K562 treated with DMSO at 1 percent for 4 hours (cell line): Measurements from ENCODE around the gene UQCRH. TPM values are rescaled to one million over a fixed set of nuclear protein-coding genes. Genes with fewer than 3 reads are reported as not detected.

Source experiments
- total RNA-seq: library from RNA; unstranded; fragments of 300-600 nt; gene quantifications from 2 replicates; pipeline ENCODE4 v1.2.3, GENCODE V29; 2022; ENCODE audit not compliant: insufficient read depth

Gene UQCRH
- total RNA-seq, result 1,523 and 1,561 TPM in 2 replicates

DNA sequence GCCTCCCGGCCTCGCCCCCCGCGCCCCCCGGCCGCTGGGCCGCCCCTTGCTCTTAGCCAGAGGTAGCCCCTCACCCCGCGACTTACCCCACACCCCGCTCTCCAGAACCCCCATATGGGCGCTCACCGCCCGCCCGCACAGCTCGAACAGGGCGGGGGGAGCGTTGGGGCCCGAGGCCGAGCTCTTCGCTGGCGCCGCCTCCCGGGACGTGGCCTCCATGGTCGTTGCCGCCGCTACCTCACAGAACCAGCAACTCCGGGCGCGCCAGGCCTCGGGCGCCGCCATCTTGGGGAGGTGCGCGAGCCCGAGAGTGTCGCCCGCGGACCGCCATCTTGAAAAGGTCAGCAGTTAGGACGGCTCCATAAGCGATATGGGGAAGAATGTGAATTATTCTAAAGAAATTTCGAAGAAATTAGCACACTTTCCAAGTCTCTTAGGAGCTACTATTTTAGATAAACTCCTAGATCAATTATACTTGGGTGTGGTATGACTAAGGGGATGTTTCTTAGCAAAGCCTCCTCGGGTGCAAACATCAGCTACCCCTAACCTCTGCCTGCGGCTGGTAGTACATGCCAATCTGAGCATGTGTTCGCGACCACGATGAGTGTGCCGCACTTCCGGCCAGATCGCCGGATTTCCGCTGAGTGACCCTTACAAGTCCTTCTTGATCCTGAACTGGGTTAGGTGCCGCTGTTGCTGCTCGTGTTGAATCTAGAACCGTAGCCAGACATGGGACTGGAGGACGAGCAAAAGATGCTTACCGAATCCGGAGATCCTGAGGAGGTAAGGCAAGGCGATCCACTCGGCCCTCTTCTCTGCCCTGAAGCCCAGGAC, at the start of gene UQCRH, which contains the start of gene LRRC41:
TSS of gene UQCRH (plus strand) at position 661 of the 834 bp plus-strand sequence. CDS start at position 730, 69 bp downstream.
TSS of gene LRRC41 (minus strand) at position 579 of the 834 bp plus-strand sequence. CDS start at position 285, 294 bp downstream.

GRCh38 chr1:46340404-46341221, 37.1 kb downstream of the UQCRH start, which contains the start of gene NSUN4:
NSUN4 (plus strand) TSS chr1:46340807; CDS start chr1:46340827, 20 bp downstream.

Other genes with a start within 250 kb of the UQCRH start
- 5.2 and 7.7 TPM in 2 replicates for gene PIK3R3, start 171.1 kb upstream of the UQCRH start, total RNA-seq
- not detected in 2 replicates for gene TSPAN1, start 128.6 kb upstream of the UQCRH start, total RNA-seq
- gene P3R3URF, start 127.2 kb upstream of the UQCRH start, total RNA-seq, result not detected in 2 replicates
- 30.6 and 35.1 TPM in 2 replicates for gene POMGNT1, start 105.3 kb upstream of the UQCRH start, total RNA-seq
- gene LURAP1, start 100.4 kb upstream of the UQCRH start, total RNA-seq, result 0.92 TPM in 1 of 2 replicates, not detected in the other
- 24.7 and 32.2 TPM in 2 replicates for gene RAD54L, start 55.9 kb upstream of the UQCRH start, total RNA-seq
- gene LRRC41, start 82 bp upstream of the UQCRH start, total RNA-seq, result 58.0 and 63.0 TPM in 2 replicates
- 44.1 and 45.7 TPM in 2 replicates for gene NSUN4, start 37.1 kb downstream of the UQCRH start, total RNA-seq
- 0.59 and 6.1 TPM in 2 replicates for gene FAAH, start 90.6 kb downstream of the UQCRH start, total RNA-seq
- 3.5 and 4.2 TPM in 2 replicates for gene DMBX1, start 186.1 kb downstream of the UQCRH start, total RNA-seq
- not detected in 2 replicates for gene KNCN, start 247.9 kb downstream of the UQCRH start, total RNA-seq